Measurements from ENCODE around the gene ZFYVE21.

ZFYVE21 gene

GRCh38 chr14:103700753-103701490, 14.7 kb upstream of the ZFYVE21 start:
- H3K36me3 ChIP-seq, result peaks cover 98% of the 10 kb centered on the region

DNA sequence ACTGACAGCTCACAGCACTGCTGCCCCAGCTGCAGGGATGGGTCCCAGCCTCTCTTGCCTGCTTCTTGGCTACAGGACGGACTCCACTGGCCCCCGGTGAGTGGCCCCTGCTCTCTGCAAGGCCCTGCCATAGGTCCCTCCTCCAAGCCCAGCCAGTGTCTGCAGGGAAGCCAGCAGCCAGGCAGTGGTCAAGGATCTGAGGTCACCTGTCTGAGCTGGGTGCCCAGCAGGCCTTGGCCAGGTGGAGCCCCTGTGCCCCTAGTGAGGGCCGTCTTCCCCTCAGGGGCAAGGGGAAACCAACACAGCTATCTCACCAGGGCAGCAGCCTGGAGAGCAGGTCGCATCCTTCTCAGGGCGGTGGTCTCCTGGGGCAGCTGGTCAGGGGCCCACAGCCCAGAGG, 13.5 kb upstream of the ZFYVE21 start:
- Histone ChIP-seq H3K4me3 (ENCODE audit: low read depth in 1 of 2, low read length in 1 of 2) (no peak overlapping the region), H3K9me3 (no peaks in the 10 kb centered on the region), H3K4me1 (ENCODE audit: control insufficient read depth in 1 of 2, insufficient read depth in 1 of 2, low read depth in 1 of 2, low read length in 1 of 2) (no peaks in the 10 kb centered on the region), H3K27ac (no peak overlapping the region), H3K27me3 (no peaks in the 10 kb centered on the region), H3K36me3 (peaks cover 98% of the 10 kb centered on the region)
- TF ChIP-seq, protein P1, sequence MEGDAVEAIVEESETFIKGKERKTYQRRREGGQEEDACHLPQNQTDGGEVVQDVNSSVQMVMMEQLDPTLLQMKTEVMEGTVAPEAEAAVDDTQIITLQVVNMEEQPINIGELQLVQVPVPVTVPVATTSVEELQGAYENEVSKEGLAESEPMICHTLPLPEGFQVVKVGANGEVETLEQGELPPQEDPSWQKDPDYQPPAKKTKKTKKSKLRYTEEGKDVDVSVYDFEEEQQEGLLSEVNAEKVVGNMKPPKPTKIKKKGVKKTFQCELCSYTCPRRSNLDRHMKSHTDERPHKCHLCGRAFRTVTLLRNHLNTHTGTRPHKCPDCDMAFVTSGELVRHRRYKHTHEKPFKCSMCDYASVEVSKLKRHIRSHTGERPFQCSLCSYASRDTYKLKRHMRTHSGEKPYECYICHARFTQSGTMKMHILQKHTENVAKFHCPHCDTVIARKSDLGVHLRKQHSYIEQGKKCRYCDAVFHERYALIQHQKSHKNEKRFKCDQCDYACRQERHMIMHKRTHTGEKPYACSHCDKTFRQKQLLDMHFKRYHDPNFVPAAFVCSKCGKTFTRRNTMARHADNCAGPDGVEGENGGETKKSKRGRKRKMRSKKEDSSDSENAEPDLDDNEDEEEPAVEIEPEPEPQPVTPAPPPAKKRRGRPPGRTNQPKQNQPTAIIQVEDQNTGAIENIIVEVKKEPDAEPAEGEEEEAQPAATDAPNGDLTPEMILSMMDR (IDR thresholded peaks at IDR 0.05), result no peak

More at GRCh38 chr14:103700753-103701490, 14.7 kb upstream of the ZFYVE21 start:
- no peak overlapping the region for H3K27ac ChIP-seq
- TF ChIP-seq, protein P1 (IDR thresholded peaks at IDR 0.05), result no peak
- no peaks in the 10 kb centered on the region for H3K9me3 ChIP-seq
- H3K4me3 ChIP-seq (ENCODE audit: low read depth in 1 of 2, low read length in 1 of 2), result no peak overlapping the region
- no peaks in the 10 kb centered on the region for H3K4me1 ChIP-seq (ENCODE audit: control insufficient read depth in 1 of 2, insufficient read depth in 1 of 2, low read depth in 1 of 2, low read length in 1 of 2)
- H3K27me3 ChIP-seq, result no peaks in the 10 kb centered on the region

GRCh38 chr14:103702497-103703432, 12.8 kb upstream of the ZFYVE21 start:
- H3K27ac ChIP-seq, result no peak overlapping the region
- H3K9me3 ChIP-seq, result no peaks in the 10 kb centered on the region
- H3K27me3 ChIP-seq, result no peaks in the 10 kb centered on the region
- TF ChIP-seq, protein P1 (IDR thresholded peaks at IDR 0.05), result no peak
- H3K4me1 ChIP-seq (ENCODE audit: control insufficient read depth in 1 of 2, insufficient read depth in 1 of 2, low read depth in 1 of 2, low read length in 1 of 2), result no peaks in the 10 kb centered on the region
- peaks cover 98% of the 10 kb centered on the region for H3K36me3 ChIP-seq
- no peak overlapping the region for H3K4me3 ChIP-seq (ENCODE audit: low read depth in 1 of 2, low read length in 1 of 2)

GRCh38 chr14:103703433-103704385, 11.9 kb upstream of the ZFYVE21 start:
- H3K4me3 ChIP-seq (ENCODE audit: low read depth in 1 of 2, low read length in 1 of 2), result no peak overlapping the region
- H3K4me1 ChIP-seq (ENCODE audit: control insufficient read depth in 1 of 2, insufficient read depth in 1 of 2, low read depth in 1 of 2, low read length in 1 of 2), result no peaks in the 10 kb centered on the region
- no peaks in the 10 kb centered on the region for H3K9me3 ChIP-seq
- TF ChIP-seq, protein P1 (IDR thresholded peaks at IDR 0.05), result no peak
- H3K27ac ChIP-seq, result peak overlapping the region; percentile 25
- H3K27me3 ChIP-seq, result no peaks in the 10 kb centered on the region
- peaks cover 98% of the 10 kb centered on the region for H3K36me3 ChIP-seq

DNA sequence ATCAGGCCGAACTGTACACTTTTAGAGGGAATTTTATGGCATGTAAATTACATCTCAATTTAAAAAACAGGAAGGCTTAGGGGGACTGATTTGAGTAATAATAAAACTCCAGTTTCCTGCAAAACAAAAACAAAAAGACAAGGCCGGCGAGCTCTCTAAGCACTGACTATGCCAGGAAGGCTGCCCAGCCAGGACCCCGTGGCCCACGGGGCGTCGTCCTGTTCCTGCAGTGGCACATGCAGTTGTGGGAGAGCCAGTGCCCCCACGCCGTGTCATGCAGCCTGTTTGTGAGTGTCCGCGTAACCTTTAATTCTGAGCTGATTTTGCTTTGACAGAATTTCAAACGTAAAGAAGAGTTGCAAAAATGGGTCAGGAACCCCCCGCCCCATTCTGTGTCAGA, 10.9 kb upstream of the ZFYVE21 start:
- Histone ChIP-seq H3K27me3 (no peaks in the 10 kb centered on the region), H3K9me3 (no peaks in the 10 kb centered on the region), H3K4me1 (ENCODE audit: control insufficient read depth in 1 of 2, insufficient read depth in 1 of 2, low read depth in 1 of 2, low read length in 1 of 2) (no peaks in the 10 kb centered on the region), H3K36me3 (peaks cover 95% of the 10 kb centered on the region), H3K4me3 (ENCODE audit: low read depth in 1 of 2, low read length in 1 of 2) (no peak overlapping the region), H3K27ac (no peak overlapping the region)
- TF ChIP-seq, protein P1 (IDR thresholded peaks at IDR 0.05), result no peak
